Smooth muscle cell (in vitro differentiated cells): Measurements from ENCODE around the gene MTR. TPM values are rescaled to one million over a fixed set of nuclear protein-coding genes. Genes with fewer than 3 reads are reported as not detected.

Source experiments
- DNase-seq: peaks from one replicate; lab custom pipeline; 2025; ENCODE audit not compliant: unreplicated experiment; lab: John Stamatoyannopoulos, UW
- H2AFZ ChIP-seq: fragments of 200-600 bp; sonication (generic); 2 replicates; pipeline ENCODE4 v1.6.0; 2016; ENCODE audit warnings: antibody characterized with exemption, low read depth, mild to moderate bottlenecking
- H3F3A ChIP-seq: fragments of 200-600 bp; sonication (generic); 2 replicates; pipeline ENCODE4 v1.6.0; 2017; ENCODE audit warnings: antibody characterized with exemption, low read depth
- H3K27ac ChIP-seq: fragments of 200-600 bp; sonication (generic); 2 replicates; pipeline ENCODE4 v1.5.1; 2016; ENCODE audit warnings: low read depth, mild to moderate bottlenecking
- H3K27me3 ChIP-seq: fragments of 200-600 bp; sonication (generic); 2 replicates; pipeline ENCODE4 v1.6.1; 2016; ENCODE audit warnings: low read depth, mild to moderate bottlenecking
- H3K36me3 ChIP-seq: fragments of 200-600 bp; sonication (generic); 2 replicates; pipeline ENCODE4 v1.5.1; 2016; ENCODE audit warnings: low read depth
- H3K4me1 ChIP-seq: fragments of 200-600 bp; sonication (generic); 2 replicates; pipeline ENCODE4 v1.5.1; 2016; ENCODE audit warnings: low read depth
- H3K4me2 ChIP-seq: fragments of 200-600 bp; sonication (generic); 2 replicates; pipeline ENCODE4 v1.6.0; 2016; ENCODE audit warnings: mild to moderate bottlenecking
- H3K4me3 ChIP-seq: fragments of 200-600 bp; sonication (generic); 2 replicates; pipeline ENCODE4 v1.5.1; 2016; ENCODE audit warnings: mild to moderate bottlenecking
- H3K79me2 ChIP-seq: fragments of 200-600 bp; sonication (generic); 2 replicates; pipeline ENCODE4 v1.6.0; 2016; ENCODE audit warnings: low read depth, mild to moderate bottlenecking
- H3K9ac ChIP-seq: fragments of 200-600 bp; sonication (generic); 2 replicates; pipeline ENCODE4 v1.6.0; 2016; ENCODE audit warnings: low read depth
- H3K9me3 ChIP-seq: fragments of 200-600 bp; sonication (generic); replicated peaks from 2 replicates; pipeline ENCODE4 v1.5.1; 2016; ENCODE audit warnings: low read depth
- H4K20me1 ChIP-seq: fragments of 200-600 bp; sonication (generic); 2 replicates; pipeline ENCODE4 v1.6.0; 2016; ENCODE audit warnings: low read depth
- CTCF ChIP-seq: fragments of 200-600 bp; sonication (generic); IDR thresholded peaks from 2 replicates; pipeline ENCODE4 v1.5.1; 2017; ENCODE audit warnings: borderline replicate concordance, mild to moderate bottlenecking, antibody characterized with exemption; ENCODE audit not compliant: insufficient read depth, poor library complexity, severe bottlenecking
- WGBS: methylation state at CpG from one replicate; pipeline ENCODE4 v1.1.7; 2016; ENCODE audit warnings: low lambda C conversion rate; 5-methylcytosine and 5-hydroxymethylcytosine counted together
- polyA plus RNA-seq: library from polyadenylated mRNA; unstranded; fragments of >200 nt; fragmentation: Nextera tagmentation; extraction: Ambion mirVana; gene quantifications from 2 replicates; pipeline ENCODE4 v1.2.1, GENCODE V29; 2016
- total RNA-seq: library from RNA; depleted of rRNA; stranded (reverse); fragments of >200 nt; gene quantifications from 2 replicates; pipeline ENCODE4 v1.2.3, GENCODE V29; 2014

Gene MTR
- total and polyA plus RNA-seq, 2 experiments from 2014 or later, result 10.7 to 18.3 TPM

- TF ChIP-seq CTCF, result no peak
- no peaks in the 10 kb centered on the region for H3K36me3 ChIP-seq
- DNase-seq, result no peak
- no peak overlapping the region for H3K4me2 ChIP-seq
- no peaks in the 10 kb centered on the region for H3K9me3 ChIP-seq
- H3F3A ChIP-seq, result no peaks in the 10 kb centered on the region
- no peak overlapping the region for H3K9ac ChIP-seq
- H3K27ac ChIP-seq, result peak overlapping the region; percentile 39
- H4K20me1 ChIP-seq, result peaks cover 49% of the 10 kb centered on the region
- peaks cover 56% of the 10 kb centered on the region for H3K79me2 ChIP-seq
- no peaks in the 10 kb centered on the region for H3K27me3 ChIP-seq
- H2AFZ ChIP-seq, result no peak overlapping the region
- H3K4me1 ChIP-seq, result peaks cover 10% of the 10 kb centered on the region
- H3K4me3 ChIP-seq, result no peak overlapping the region
Observed at GRCh38 chr1:236800623-236801022, 5.5 kb downstream of the MTR start.

- H3F3A ChIP-seq, result no peaks in the 10 kb centered on the region
- H3K4me3 ChIP-seq, result no peak overlapping the region
- 79% methylated on average over 3 of the region's 3 CpGs for WGBS
- H3K79me2 ChIP-seq, result peaks cover 44% of the 10 kb centered on the region
- peaks cover 53% of the 10 kb centered on the region for H4K20me1 ChIP-seq
- H3K4me1 ChIP-seq, result no peaks in the 10 kb centered on the region
- no peak overlapping the region for H3K4me2 ChIP-seq
- no peaks in the 10 kb centered on the region for H3K9me3 ChIP-seq
- no peak for DNase-seq
- no peak overlapping the region for H3K9ac ChIP-seq
- H3K27me3 ChIP-seq, result no peaks in the 10 kb centered on the region
- H3K36me3 ChIP-seq, result no peaks in the 10 kb centered on the region
- no peak for TF ChIP-seq CTCF
- no peak overlapping the region for H3K27ac ChIP-seq
- no peak overlapping the region for H2AFZ ChIP-seq
Observed at GRCh38 chr1:236802264-236802663, 7.2 kb downstream of the MTR start.

GRCh38 chr1:236806634-236807033 is 11.5 kb downstream of the MTR start:
- peaks cover 7% of the 10 kb centered on the region for H3K79me2 ChIP-seq
- no peak overlapping the region for H3K4me3 ChIP-seq
- no peak for DNase-seq

More at GRCh38 chr1:236806634-236807033, 11.5 kb downstream of the MTR start:
- WGBS, result 93% methylated on average over 2 of the region's 2 CpGs
- Histone ChIP-seq H3K9ac (no peak overlapping the region), H2AFZ (no peak overlapping the region), H3K4me2 (no peak overlapping the region), H3K9me3 (no peaks in the 10 kb centered on the region), H4K20me1 (peaks cover 32% of the 10 kb centered on the region), H3F3A (no peaks in the 10 kb centered on the region), H3K4me1 (no peaks in the 10 kb centered on the region), H3K27me3 (no peaks in the 10 kb centered on the region), H3K27ac (no peak overlapping the region), H3K36me3 (no peaks in the 10 kb centered on the region)
- TF ChIP-seq CTCF, result no peak
